ENCODE results near the gene GIMAP5. TPM values are rescaled to one million over a fixed set of nuclear protein-coding genes. Genes with fewer than 3 reads are reported as not detected.

Gene GIMAP5
- total and polyA plus RNA-seq, 3 donors from 2014 or later = 8.4 to 13.6 (median 10.6) TPM

DNA sequence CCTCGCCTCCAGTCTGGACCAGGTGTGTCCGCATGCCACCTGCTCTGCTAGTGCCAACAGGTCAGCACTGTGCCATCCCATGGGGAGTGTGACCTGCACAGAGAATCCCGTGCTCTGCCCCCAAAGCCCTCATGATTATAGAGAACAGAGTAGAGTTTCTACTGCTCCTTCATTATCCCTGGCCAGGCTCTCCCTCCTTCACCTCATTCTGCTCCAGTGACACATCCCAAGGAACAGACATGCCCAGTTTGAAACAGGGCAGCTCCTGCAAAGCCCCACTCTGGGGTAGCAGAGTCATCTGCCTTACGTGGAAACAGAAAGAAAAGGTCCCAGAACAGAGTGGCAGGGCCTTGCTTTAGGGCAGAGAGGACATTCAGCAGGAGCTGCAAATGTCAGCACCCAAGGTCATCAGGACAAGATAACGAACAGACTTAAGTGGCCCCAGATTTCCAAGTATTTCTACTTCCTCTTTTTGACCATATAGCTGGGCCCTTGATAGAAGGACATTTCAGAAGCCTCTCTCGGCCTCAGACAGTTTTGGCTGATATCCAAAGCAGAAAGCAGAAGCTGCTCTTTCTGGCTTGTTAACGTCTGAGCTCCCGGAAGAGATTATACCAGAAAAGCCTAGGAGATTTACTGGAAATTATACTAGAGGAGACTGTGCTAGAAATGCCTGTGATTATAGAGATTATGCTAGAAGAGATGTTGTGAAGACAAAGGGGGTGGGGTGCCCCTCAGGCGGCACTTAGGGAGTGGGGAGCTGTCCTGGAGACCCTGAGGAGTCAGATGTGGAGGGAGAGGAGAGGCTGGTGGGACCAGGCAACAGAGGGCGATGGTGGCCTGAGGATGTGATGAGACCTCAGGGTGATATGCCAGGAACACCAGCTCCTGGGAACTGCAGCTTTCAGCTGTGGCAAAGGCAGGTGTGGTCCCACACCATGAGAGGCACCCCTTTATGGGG is 50.4 kb downstream of the GIMAP5 start:
- H3K4me1 ChIP-seq = peaks cover 20% of the 10 kb centered on the region
- no peaks in the 10 kb centered on the region for H3K9me3 ChIP-seq
- no peaks in the 10 kb centered on the region for H3K27me3 ChIP-seq
- TF ChIP-seq, protein P1, sequence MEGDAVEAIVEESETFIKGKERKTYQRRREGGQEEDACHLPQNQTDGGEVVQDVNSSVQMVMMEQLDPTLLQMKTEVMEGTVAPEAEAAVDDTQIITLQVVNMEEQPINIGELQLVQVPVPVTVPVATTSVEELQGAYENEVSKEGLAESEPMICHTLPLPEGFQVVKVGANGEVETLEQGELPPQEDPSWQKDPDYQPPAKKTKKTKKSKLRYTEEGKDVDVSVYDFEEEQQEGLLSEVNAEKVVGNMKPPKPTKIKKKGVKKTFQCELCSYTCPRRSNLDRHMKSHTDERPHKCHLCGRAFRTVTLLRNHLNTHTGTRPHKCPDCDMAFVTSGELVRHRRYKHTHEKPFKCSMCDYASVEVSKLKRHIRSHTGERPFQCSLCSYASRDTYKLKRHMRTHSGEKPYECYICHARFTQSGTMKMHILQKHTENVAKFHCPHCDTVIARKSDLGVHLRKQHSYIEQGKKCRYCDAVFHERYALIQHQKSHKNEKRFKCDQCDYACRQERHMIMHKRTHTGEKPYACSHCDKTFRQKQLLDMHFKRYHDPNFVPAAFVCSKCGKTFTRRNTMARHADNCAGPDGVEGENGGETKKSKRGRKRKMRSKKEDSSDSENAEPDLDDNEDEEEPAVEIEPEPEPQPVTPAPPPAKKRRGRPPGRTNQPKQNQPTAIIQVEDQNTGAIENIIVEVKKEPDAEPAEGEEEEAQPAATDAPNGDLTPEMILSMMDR (IDR thresholded peaks at IDR 0.05) = no peak
- no peak for TF ChIP-seq POLR2A (IDR thresholded peaks at IDR 0.05)
- peak; percentile 36 for DNase-seq
- H3K4me3 ChIP-seq = no peak overlapping the region
- 47 to 51% methylated on average over 10 of the region's 10 CpGs for WGBS, 2 donors
- intact Hi-C loops (cut with DNase I; ENCODE audit: low total_unique reads) = no loop called here
- H3K36me3 ChIP-seq (ENCODE audit: low read depth, missing control alignments) = no peaks in the 10 kb centered on the region
- H3K27ac ChIP-seq = peak overlapping the region; percentile 25 to 26

DNA sequence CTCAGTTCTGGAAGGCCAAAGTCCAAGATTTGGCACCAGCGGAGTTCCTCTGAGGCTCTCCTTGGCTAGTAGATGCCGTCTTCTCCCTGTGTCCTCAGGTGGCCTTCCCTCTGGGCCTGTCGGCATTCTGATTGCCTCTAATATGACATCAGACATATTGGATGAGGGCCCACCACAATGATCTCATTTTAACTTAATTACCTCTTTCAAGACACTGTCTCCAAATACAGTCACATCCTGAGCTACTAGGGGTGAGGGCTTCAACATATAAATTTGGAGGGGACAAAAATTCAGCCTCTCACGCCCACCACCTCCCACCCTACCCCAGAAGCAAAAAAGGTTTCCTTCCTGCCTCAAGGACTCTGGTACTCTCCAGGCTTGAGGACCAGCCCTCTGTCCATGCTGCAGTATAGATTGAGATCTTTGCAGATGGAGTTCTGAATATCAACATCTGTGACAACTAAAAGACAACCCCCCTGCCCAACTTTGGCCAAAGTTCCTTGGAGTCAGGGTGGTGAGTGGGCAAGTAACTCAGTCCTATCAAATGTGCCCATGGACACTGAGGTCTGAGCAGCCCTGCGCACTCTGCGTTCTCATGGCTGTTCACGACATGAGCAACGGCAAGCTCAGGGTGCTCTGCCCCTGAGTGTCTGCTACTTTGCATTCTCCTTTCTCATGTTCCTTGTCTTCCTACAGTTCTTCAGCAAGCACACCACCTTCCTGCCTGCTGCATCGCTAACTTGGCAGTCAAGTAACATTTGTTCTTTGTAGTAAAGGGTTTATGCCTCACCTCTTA is 51.5 kb downstream of the GIMAP5 start:
- 64 to 68% methylated on average over 9 of the region's 9 CpGs for WGBS, 2 donors
- Histone ChIP-seq H3K4me3 (no peak overlapping the region), H3K9me3 (no peaks in the 10 kb centered on the region), H3K36me3 (ENCODE audit: low read depth, missing control alignments) (no peaks in the 10 kb centered on the region), H3K27me3 (no peaks in the 10 kb centered on the region), H3K4me1 (peaks cover 20% of the 10 kb centered on the region), H3K27ac (peak overlapping the region in 1 of 2 donors; percentile 25)
- peak; percentile 46 for DNase-seq
- intact Hi-C loops (cut with DNase I; ENCODE audit: low total_unique reads) = no loop called here
- TF ChIP-seq POLR2A (IDR thresholded peaks at IDR 0.05) = no peak
- TF ChIP-seq, protein P1 (IDR thresholded peaks at IDR 0.05) = no peak

DNA sequence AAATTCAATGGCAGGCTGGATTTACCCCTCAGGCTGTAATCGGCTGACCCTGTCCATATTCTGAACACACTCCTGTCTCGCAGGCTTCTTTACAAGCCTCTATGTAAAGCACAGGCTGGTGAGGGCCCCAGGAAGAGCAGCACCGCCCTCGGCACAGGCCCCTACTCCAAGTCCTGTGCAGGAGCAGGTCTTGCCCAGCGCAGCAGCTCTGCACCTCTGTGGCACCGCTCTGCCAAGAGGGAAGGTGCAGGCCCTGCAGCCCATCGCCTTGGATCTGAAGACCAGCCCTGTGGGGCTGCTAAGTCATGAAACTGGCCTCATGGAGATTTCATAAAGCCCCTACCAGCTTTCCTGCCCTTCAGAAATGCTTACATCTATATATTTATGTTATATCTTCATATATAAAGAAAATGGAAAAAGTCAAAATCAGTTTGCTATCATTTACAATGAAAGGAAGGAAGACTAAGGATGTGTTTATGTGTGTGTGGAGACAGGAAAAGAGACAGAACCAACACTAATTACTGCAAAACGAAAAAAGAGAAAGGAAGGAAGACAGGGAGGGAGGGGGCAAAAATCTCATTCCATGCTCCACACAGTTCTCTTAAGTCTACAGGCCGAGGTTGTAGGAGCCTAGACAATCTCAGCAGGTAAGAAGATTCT is 53.3 kb downstream of the GIMAP5 start:
- H3K36me3 ChIP-seq (ENCODE audit: low read depth, missing control alignments) = no peaks in the 10 kb centered on the region
- no peak overlapping the region for H3K4me3 ChIP-seq
- intact Hi-C loops (cut with DNase I; ENCODE audit: low total_unique reads) = no loop called here
- no peaks in the 10 kb centered on the region for H3K27me3 ChIP-seq
- no peak overlapping the region for H3K27ac ChIP-seq
- H3K9me3 ChIP-seq = no peaks in the 10 kb centered on the region
- no peak for TF ChIP-seq POLR2A (IDR thresholded peaks at IDR 0.05)
- TF ChIP-seq, protein P1 (IDR thresholded peaks at IDR 0.05) = no peak
- no peak for DNase-seq
- peaks cover 10% of the 10 kb centered on the region for H3K4me1 ChIP-seq
- 86 to 89% methylated on average over 8 to 9 of the region's 9 CpGs for WGBS, 2 donors

DNA sequence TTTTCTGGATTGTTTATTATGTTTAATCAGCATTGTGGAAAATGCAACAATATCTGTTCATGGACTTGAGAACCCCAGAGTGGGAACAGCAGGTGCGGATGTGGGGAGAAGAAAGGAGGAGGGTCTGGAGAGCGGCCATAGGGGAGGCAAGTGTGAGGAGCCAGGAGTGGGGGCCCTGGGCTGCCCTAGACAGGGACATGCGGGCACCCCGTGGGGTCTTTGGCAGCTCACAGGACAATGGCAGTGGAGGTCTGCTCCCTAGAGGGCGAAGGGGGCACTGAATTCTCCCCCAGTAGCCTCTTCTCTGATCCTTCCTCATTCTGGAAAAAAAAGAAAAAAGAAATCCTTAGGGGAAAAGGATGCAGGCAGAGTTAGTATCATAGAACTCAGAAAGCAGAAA is 54.1 kb downstream of the GIMAP5 start:
- TF ChIP-seq, protein P1 (IDR thresholded peaks at IDR 0.05) = no peak
- TF ChIP-seq POLR2A (IDR thresholded peaks at IDR 0.05) = no peak
- Histone ChIP-seq H3K4me3 (no peak overlapping the region), H3K36me3 (ENCODE audit: low read depth, missing control alignments) (no peaks in the 10 kb centered on the region), H3K4me1 (peaks cover 10% of the 10 kb centered on the region), H3K27ac (no peak overlapping the region), H3K27me3 (no peaks in the 10 kb centered on the region), H3K9me3 (no peaks in the 10 kb centered on the region)
- intact Hi-C loops (cut with DNase I; ENCODE audit: low total_unique reads) = no loop called here
- DNase-seq = no peak
- 65 to 87% methylated on average over 5 of the region's 5 CpGs for WGBS, 2 donors
